Measurements from ENCODE around the gene RTP3.

Gene RTP3

GRCh38 chr3:46497556-46498265 lies at the start of gene RTP3:
Gene RTP3, plus strand, starts transcription at chr3:46497976. Its CDS starts 87 bp downstream, at chr3:46498063.
- no peak for DNase-seq (ENCODE audit: low spot score)

- DNase-seq (ENCODE audit: low spot score): no peak
These were observed 49.1 kb upstream of the RTP3 start for GRCh38 chr3:46448721-46449120.

GRCh38 chr3:46449755-46450552 lies 47.8 kb upstream of the RTP3 start:
- peak; percentile 57 for DNase-seq (ENCODE audit: low spot score)

- no peak for DNase-seq (ENCODE audit: low spot score)
These were observed 44.1 kb upstream of the RTP3 start for GRCh38 chr3:46453526-46454208.

- DNase-seq (ENCODE audit: low spot score): no peak
These were observed 43.6 kb upstream of the RTP3 start for GRCh38 chr3:46454209-46454595.

GRCh38 chr3:46454606-46455005 lies 43.2 kb upstream of the RTP3 start:
- no peak for DNase-seq (ENCODE audit: low spot score)

GRCh38 chr3:46455231-46456115 lies 42.3 kb upstream of the RTP3 start:
- no peak for DNase-seq (ENCODE audit: low spot score)

- no peak for DNase-seq (ENCODE audit: low spot score)
These were observed 41.7 kb upstream of the RTP3 start for GRCh38 chr3:46456118-46456517.

GRCh38 chr3:46460051-46460450 lies 37.7 kb upstream of the RTP3 start:
- DNase-seq (ENCODE audit: low spot score): no peak

- peak; percentile 38 for DNase-seq (ENCODE audit: low spot score)
These were observed 35.7 kb upstream of the RTP3 start for GRCh38 chr3:46462111-46462510.

GRCh38 chr3:46462511-46462910 lies 35.3 kb upstream of the RTP3 start:
- DNase-seq (ENCODE audit: low spot score): no peak

GRCh38 chr3:46463120-46463867 lies 34.5 kb upstream of the RTP3 start:
- no peak for DNase-seq (ENCODE audit: low spot score)

GRCh38 chr3:46463868-46464241 lies 33.9 kb upstream of the RTP3 start:
- no peak for DNase-seq (ENCODE audit: low spot score)

- DNase-seq (ENCODE audit: low spot score): no peak
These were observed 33.2 kb upstream of the RTP3 start, which contains the start of gene LTF for GRCh38 chr3:46464326-46465195. Gene LTF, minus strand, starts transcription at chr3:46464905. Its CDS starts 38 bp downstream, at chr3:46464867.

GRCh38 chr3:46465196-46465520 lies 32.6 kb upstream of the RTP3 start:
- no peak for DNase-seq (ENCODE audit: low spot score)

- no peak for DNase-seq (ENCODE audit: low spot score)
These were observed 31.5 kb upstream of the RTP3 start for GRCh38 chr3:46466273-46466672.

- DNase-seq (ENCODE audit: low spot score): no peak
These were observed 30.8 kb upstream of the RTP3 start for GRCh38 chr3:46466871-46467403.

GRCh38 chr3:46467562-46467961 lies 30.2 kb upstream of the RTP3 start:
- DNase-seq (ENCODE audit: low spot score): no peak

- no peak for DNase-seq (ENCODE audit: low spot score)
These were observed 28.8 kb upstream of the RTP3 start for GRCh38 chr3:46468753-46469600.

Data from AG08395 (cell line).